WTC11 (cell line): ENCODE measurements around the gene IGLL5. TPM values are rescaled to one million over a fixed set of nuclear protein-coding genes. Genes with fewer than 3 reads are reported as not detected.

Source experiments
- ATAC-seq: fragments of 200-7000 bp; cut with Tn5 transposase; 2 replicates; pipeline ENCODE4 v1.10.0; 2021; ENCODE audit warnings: mild to moderate bottlenecking, moderate library complexity
- CTCF ChIA-PET: fragments of 300-600 bp; sonication (Branson Sonifier 250); formaldehyde crosslinking; loops from one replicate; lab custom pipeline; 2021; ENCODE audit warnings: antibody characterized with exemption; lab: Charles Lee
- POLR2A ChIA-PET: fragments of 350-600 bp; sonication (Branson Sonifier 250); formaldehyde crosslinking; loops from one replicate; lab custom pipeline; 2021; ENCODE audit warnings: antibody characterized with exemption; lab: Charles Lee
- DNase-seq: peaks from one replicate; pipeline ENCODE4 v3.0.0; 2021; ENCODE audit warnings: low spot score
- H3K27ac Mint-ChIP-seq: 2 replicates; pipeline ENCODE4 v1.8.0; 2021; ENCODE audit warnings: mixed read lengths
- H3K27me3 Mint-ChIP-seq: 2 replicates; pipeline ENCODE4 v1.8.0; 2021; ENCODE audit warnings: low read depth, mild to moderate bottlenecking, moderate library complexity, mixed read lengths
- H3K36me3 Mint-ChIP-seq: 2 replicates; pipeline ENCODE4 v1.8.0; 2021; ENCODE audit warnings: mixed read lengths
- H3K4me1 Mint-ChIP-seq: 2 replicates; pipeline ENCODE4 v1.8.0; 2022; ENCODE audit warnings: mixed read lengths
- H3K4me3 Mint-ChIP-seq: 2 replicates; pipeline ENCODE4 v1.8.0; 2021; ENCODE audit warnings: mild to moderate bottlenecking, moderate library complexity, mixed read lengths
- H3K9me3 Mint-ChIP-seq: 2 replicates; pipeline ENCODE4 v1.8.0; 2021; ENCODE audit warnings: mixed read lengths
- CBFB ChIP-seq: sonication (generic); formaldehyde crosslinking; IDR thresholded peaks from 2 replicates; pipeline ENCODE4 v1.8.1; 2022; ENCODE audit warnings: mild to moderate bottlenecking, low read depth, missing genetic modification reagents
- CDX4 ChIP-seq: fragments of 250-450 bp; sonication (Bioruptor Pico); IDR thresholded peaks from 2 replicates; pipeline ENCODE4 v1.9.0; 2021; ENCODE audit warnings: moderate library complexity, mild to moderate bottlenecking, inconsistent platforms, borderline replicate concordance
- CREM ChIP-seq: sonication (generic); formaldehyde crosslinking; IDR thresholded peaks from 2 replicates; pipeline ENCODE4 v1.8.1; 2022; ENCODE audit warnings: mild to moderate bottlenecking, missing genetic modification reagents, moderate library complexity
- ESRRA ChIP-seq: sonication (generic); formaldehyde crosslinking; IDR thresholded peaks from 2 replicates; pipeline ENCODE4 v1.8.1; 2022; ENCODE audit warnings: mild to moderate bottlenecking, missing genetic modification reagents, borderline replicate concordance
- HMGXB4 ChIP-seq: sonication (generic); formaldehyde crosslinking; IDR thresholded peaks from 2 replicates; pipeline ENCODE4 v1.8.1; 2023; ENCODE audit warnings: mild to moderate bottlenecking, moderate library complexity, missing genetic modification reagents
- IRF2 ChIP-seq: sonication (generic); formaldehyde crosslinking; IDR thresholded peaks from 2 replicates; pipeline ENCODE4 v1.8.0; 2022; ENCODE audit warnings: low read depth, missing genetic modification reagents, borderline replicate concordance
- JAZF1 ChIP-seq: fragments of 250-450 bp; sonication (Bioruptor Pico); IDR thresholded peaks from 2 replicates; pipeline ENCODE4 v1.9.0; 2021; ENCODE audit warnings: moderate library complexity, mild to moderate bottlenecking, inconsistent platforms
- MAX ChIP-seq: sonication (generic); formaldehyde crosslinking; IDR thresholded peaks from 2 replicates; pipeline ENCODE4 v1.8.0; 2022; ENCODE audit warnings: mild to moderate bottlenecking, missing genetic modification reagents
- NR1H2 ChIP-seq: sonication (generic); formaldehyde crosslinking; IDR thresholded peaks from 2 replicates; pipeline ENCODE4 v1.9.0; 2021; ENCODE audit warnings: mild to moderate bottlenecking, moderate library complexity, missing genetic modification reagents
- PRRX2 ChIP-seq: fragments of 250-450 bp; sonication (Bioruptor Pico); IDR thresholded peaks from 2 replicates; pipeline ENCODE4 v1.8.0; 2021; ENCODE audit warnings: mild to moderate bottlenecking
- SMAD4 ChIP-seq: sonication (generic); formaldehyde crosslinking; IDR thresholded peaks from 2 replicates; pipeline ENCODE4 v1.8.0; 2022; ENCODE audit warnings: mild to moderate bottlenecking, missing genetic modification reagents
- TEAD4 ChIP-seq: sonication (generic); formaldehyde crosslinking; IDR thresholded peaks from 2 replicates; pipeline ENCODE4 v1.8.0; 2022; ENCODE audit warnings: mild to moderate bottlenecking, missing genetic modification reagents
- USF1 ChIP-seq: sonication (generic); formaldehyde crosslinking; IDR thresholded peaks from 2 replicates; pipeline ENCODE4 v1.8.0; 2022; ENCODE audit warnings: mild to moderate bottlenecking, missing genetic modification reagents
- ZNF121 ChIP-seq: sonication (generic); formaldehyde crosslinking; IDR thresholded peaks from 2 replicates; pipeline ENCODE4 v1.8.0; 2023; ENCODE audit warnings: missing genetic modification reagents
- ZNF317 ChIP-seq: sonication (generic); formaldehyde crosslinking; IDR thresholded peaks from 2 replicates; pipeline ENCODE4 v1.8.1; 2023; ENCODE audit warnings: low read depth, mild to moderate bottlenecking, moderate library complexity, missing genetic modification reagents, borderline replicate concordance
- total RNA-seq: library from RNA; stranded (reverse); gene quantifications from 3 replicates; pipeline ENCODE4 v1.2.3, GENCODE V29; 2021

Gene IGLL5
- total RNA-seq, 1 experiment from 2014 or later, result not detected

GRCh38 chr22:22932512-22932941, 44.9 kb downstream of the IGLL5 start:
- ATAC-seq, result no peak
- POLR2A ChIA-PET, result no interaction called here
- H3K27ac Mint-ChIP-seq, result no peak overlapping the region
- H3K36me3 Mint-ChIP-seq, result no peaks in the 10 kb centered on the region
- no peaks in the 10 kb centered on the region for H3K9me3 Mint-ChIP-seq
- H3K4me3 Mint-ChIP-seq, result no peak overlapping the region
- DNase-seq, result no peak
- TF ChIP-seq CDX4 (CRISPR knock-in tag) (no peak), TEAD4 (CRISPR knock-in tag) (no peak), NR1H2 (CRISPR knock-in tag) (no peak), ZNF317 (CRISPR knock-in tag) (no peak), IRF2 (CRISPR knock-in tag) (no peak), USF1 (no peak)
- TF ChIP-seq, all 79 proteins: peak for 0
- CTCF ChIA-PET, result interaction anchor here (0.9 to 4.7 kb wide), 7 partner anchors 10 to 180 kb away, joined by 3 to 26 read pairs (median 6); no protein-coding TSS in a partner anchor
- Mint-ChIP-seq H3K27me3 (peaks cover 29% of the 10 kb centered on the region), H3K4me1 (peaks cover 5% of the 10 kb centered on the region)

GRCh38 chr22:22933100-22933806, 45.6 kb downstream of the IGLL5 start:
- ATAC-seq, result no peak
- CTCF ChIA-PET, result interaction anchor here (0.9 to 4.6 kb wide), 5 partner anchors 10 to 180 kb away, joined by 3 to 19 read pairs (median 7); no protein-coding TSS in a partner anchor

GRCh38 chr22:22933807-22934542, 46.4 kb downstream of the IGLL5 start:
- no peak for DNase-seq
- no peak for ATAC-seq
- no peak overlapping the region for H3K4me3 Mint-ChIP-seq
- CTCF ChIA-PET, result interaction anchor here (1.2 to 4.6 kb wide), 4 partner anchors 10 to 78 kb away, joined by 3 to 19 read pairs (median 6); no protein-coding TSS in a partner anchor
- TF ChIP-seq PRRX2 (CRISPR knock-in tag), result no peak
- TF ChIP-seq MAX (CRISPR knock-in tag), result no peak
- no peaks in the 10 kb centered on the region for H3K9me3 Mint-ChIP-seq
- peaks cover 31% of the 10 kb centered on the region for H3K27me3 Mint-ChIP-seq
- peaks cover 5% of the 10 kb centered on the region for H3K4me1 Mint-ChIP-seq
- H3K27ac Mint-ChIP-seq, result no peak overlapping the region
- H3K36me3 Mint-ChIP-seq, result no peaks in the 10 kb centered on the region
- POLR2A ChIA-PET, result no interaction called here

More at GRCh38 chr22:22933100-22933806, 45.6 kb downstream of the IGLL5 start:
- no peak for DNase-seq
- no peaks in the 10 kb centered on the region for H3K36me3 Mint-ChIP-seq
- TF ChIP-seq ESRRA (CRISPR knock-in tag) (no peak), CBFB (no peak), HMGXB4 (CRISPR knock-in tag) (no peak), ZNF121 (CRISPR knock-in tag) (no peak), CREM (CRISPR knock-in tag) (no peak), JAZF1 (CRISPR knock-in tag) (no peak), SMAD4 (CRISPR knock-in tag) (no peak)
- POLR2A ChIA-PET, result no interaction called here
- no peak overlapping the region for H3K4me3 Mint-ChIP-seq
- H3K27me3 Mint-ChIP-seq, result peaks cover 30% of the 10 kb centered on the region
- H3K4me1 Mint-ChIP-seq, result peaks cover 5% of the 10 kb centered on the region
- H3K9me3 Mint-ChIP-seq, result no peaks in the 10 kb centered on the region
- H3K27ac Mint-ChIP-seq, result no peak overlapping the region
